ENCODE results near the gene SLC12A1. TPM values are rescaled to one million over a fixed set of nuclear protein-coding genes. Genes with fewer than 3 reads are reported as not detected.

Gene SLC12A1
- total RNA-seq, 1 donor from 2014 or later: not detected

DNA sequence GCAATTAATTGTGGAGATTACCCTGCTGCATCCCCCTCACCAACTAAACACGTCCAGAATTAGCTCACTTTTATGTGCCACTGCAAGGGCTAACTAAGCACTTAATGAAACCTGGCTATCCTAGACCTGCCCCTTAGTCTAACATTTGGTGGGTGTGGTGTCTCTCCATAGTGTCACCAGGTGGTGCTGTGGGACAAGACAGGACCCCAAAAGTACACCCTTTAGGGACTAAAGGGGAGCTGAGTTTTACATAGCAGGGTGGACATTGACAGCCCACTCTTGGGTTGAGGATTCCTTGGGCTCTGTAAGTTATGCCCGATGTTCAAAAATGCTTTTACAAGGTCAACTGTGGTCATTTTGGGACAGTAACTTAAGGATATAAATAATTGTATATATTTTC is 130.8 kb downstream of the SLC12A1 start:
- ATAC-seq (no peak), DNase-seq (no peak)
- H3K36me3 ChIP-seq: peaks cover 42% of the 10 kb centered on the region

DNA sequence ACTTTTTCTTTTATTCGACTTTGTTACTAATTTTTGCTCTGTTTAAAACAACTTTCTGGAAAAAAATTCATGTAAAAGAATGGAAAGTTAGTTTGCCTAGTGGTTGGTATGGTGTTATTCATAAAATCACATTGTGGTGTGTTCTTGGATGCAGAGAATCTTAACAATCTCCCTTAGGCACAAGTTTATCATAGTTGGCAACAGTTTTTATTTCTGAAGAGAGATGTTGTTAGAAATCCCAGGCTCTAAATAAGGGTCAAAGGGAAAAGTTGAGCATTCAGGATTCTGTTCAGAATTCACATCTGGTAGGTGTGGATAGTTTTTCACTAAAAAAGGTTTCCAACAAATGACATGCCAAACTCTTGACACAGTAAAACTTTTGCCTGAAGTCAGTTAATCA is 131.5 kb downstream of the SLC12A1 start:
- peaks cover 49% of the 10 kb centered on the region for H3K36me3 ChIP-seq
- TF ChIP-seq, protein P1, sequence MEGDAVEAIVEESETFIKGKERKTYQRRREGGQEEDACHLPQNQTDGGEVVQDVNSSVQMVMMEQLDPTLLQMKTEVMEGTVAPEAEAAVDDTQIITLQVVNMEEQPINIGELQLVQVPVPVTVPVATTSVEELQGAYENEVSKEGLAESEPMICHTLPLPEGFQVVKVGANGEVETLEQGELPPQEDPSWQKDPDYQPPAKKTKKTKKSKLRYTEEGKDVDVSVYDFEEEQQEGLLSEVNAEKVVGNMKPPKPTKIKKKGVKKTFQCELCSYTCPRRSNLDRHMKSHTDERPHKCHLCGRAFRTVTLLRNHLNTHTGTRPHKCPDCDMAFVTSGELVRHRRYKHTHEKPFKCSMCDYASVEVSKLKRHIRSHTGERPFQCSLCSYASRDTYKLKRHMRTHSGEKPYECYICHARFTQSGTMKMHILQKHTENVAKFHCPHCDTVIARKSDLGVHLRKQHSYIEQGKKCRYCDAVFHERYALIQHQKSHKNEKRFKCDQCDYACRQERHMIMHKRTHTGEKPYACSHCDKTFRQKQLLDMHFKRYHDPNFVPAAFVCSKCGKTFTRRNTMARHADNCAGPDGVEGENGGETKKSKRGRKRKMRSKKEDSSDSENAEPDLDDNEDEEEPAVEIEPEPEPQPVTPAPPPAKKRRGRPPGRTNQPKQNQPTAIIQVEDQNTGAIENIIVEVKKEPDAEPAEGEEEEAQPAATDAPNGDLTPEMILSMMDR (IDR thresholded peaks at IDR 0.05): no peak
- intact Hi-C loops (cut with DNase I): no loop called here
- H3K4me1 ChIP-seq: peaks cover 3% of the 10 kb centered on the region
- H3K4me3 ChIP-seq: no peak overlapping the region
- H3K27ac ChIP-seq: no peak overlapping the region
- no peaks in the 10 kb centered on the region for H3K27me3 ChIP-seq
- no peak for DNase-seq
- ATAC-seq: no peak
- no peaks in the 10 kb centered on the region for H3K9me3 ChIP-seq

More for the DNA sequence above, 130.8 kb downstream of the SLC12A1 start:
- Histone ChIP-seq H3K9me3 (no peaks in the 10 kb centered on the region), H3K27me3 (no peaks in the 10 kb centered on the region), H3K4me1 (peaks cover 8% of the 10 kb centered on the region), H3K4me3 (no peak overlapping the region), H3K27ac (no peak overlapping the region)
- TF ChIP-seq, protein P1 (IDR thresholded peaks at IDR 0.05): peak; percentile 21
- intact Hi-C loops (cut with DNase I): no loop called here

DNA sequence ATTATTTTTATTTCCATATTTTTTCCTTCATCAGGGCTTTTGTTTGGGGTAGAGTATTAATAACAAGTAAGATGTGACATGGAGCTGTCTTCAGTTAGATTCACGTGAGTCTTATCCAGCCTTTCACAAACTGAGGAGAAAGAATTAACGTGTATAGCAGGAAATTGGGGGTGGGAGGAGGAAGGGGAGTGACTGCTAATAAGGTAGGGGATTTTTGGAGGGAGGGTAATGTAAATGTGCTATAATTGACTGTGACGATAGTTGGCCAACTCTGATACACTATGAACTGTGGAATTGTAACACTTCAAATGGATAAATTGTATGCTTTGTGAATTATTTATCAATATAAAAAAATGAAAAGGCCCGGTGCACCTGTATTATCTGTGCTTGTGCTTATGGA is 134.0 kb downstream of the SLC12A1 start:
- Histone ChIP-seq H3K4me1 (no peaks in the 10 kb centered on the region), H3K27ac (no peak overlapping the region), H3K4me3 (no peak overlapping the region), H3K27me3 (no peaks in the 10 kb centered on the region), H3K9me3 (no peaks in the 10 kb centered on the region), H3K36me3 (peaks cover 48% of the 10 kb centered on the region)
- no peak for ATAC-seq
- intact Hi-C loops (cut with DNase I): no loop called here
- DNase-seq: no peak
- TF ChIP-seq, protein P1 (IDR thresholded peaks at IDR 0.05): no peak

DNA sequence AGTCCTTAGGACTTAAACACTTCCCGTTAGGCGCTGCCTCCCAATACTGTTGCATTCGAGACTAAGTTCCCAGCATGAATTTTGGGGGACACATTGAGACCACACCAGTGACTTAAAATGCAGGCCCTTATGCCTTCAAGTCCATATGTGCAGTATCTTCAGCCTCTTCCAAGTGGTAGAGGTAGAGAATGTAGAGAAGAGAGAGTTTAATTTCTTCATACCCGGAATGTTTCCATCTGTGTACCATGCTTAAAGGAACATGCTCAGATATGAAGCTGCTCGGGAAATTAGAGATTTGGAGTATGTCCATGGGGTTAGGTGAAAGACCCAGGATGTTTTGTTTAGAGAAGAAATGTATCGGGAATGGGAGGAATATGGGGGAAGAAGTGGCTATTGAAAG is 137.8 kb downstream of the SLC12A1 start:
- no peak for DNase-seq
- TF ChIP-seq, protein P1 (IDR thresholded peaks at IDR 0.05): no peak
- ATAC-seq: no peak
- Histone ChIP-seq H3K4me1 (no peaks in the 10 kb centered on the region), H3K27ac (no peak overlapping the region), H3K36me3 (peaks cover 30% of the 10 kb centered on the region), H3K9me3 (no peaks in the 10 kb centered on the region), H3K27me3 (no peaks in the 10 kb centered on the region), H3K4me3 (no peak overlapping the region)
- intact Hi-C loops (cut with DNase I): no loop called here

DNA sequence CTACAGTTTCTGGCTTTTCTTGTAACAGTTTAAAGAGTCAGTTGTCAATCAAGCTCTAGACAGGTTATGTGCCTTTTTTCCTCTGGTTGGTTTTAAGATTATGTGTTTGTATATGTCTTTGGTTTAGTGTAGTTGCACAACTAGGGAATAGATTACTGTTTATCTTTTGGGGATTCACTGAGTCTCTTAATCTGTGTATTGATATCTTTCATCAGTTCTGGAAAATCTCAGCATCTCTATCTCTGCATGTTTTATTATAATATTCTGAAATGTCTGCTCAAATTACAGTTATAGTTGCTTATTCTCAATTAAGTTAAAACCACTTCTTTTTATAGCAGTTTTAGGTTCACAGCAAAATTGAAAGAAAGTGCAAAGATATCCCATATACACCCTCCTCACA is 139.4 kb downstream of the SLC12A1 start:
- no peaks in the 10 kb centered on the region for H3K9me3 ChIP-seq
- peaks cover 27% of the 10 kb centered on the region for H3K36me3 ChIP-seq

More for the DNA sequence above, 139.4 kb downstream of the SLC12A1 start:
- Histone ChIP-seq H3K27ac (no peak overlapping the region), H3K4me1 (no peaks in the 10 kb centered on the region), H3K27me3 (no peaks in the 10 kb centered on the region), H3K4me3 (no peak overlapping the region)
- ATAC-seq: no peak
- intact Hi-C loops (cut with DNase I): no loop called here
- DNase-seq: no peak
- TF ChIP-seq, protein P1 (IDR thresholded peaks at IDR 0.05): no peak

All from upper lobe of right lung (tissue), 1 donor.